Fibroblast of skin of abdomen (primary cell): ENCODE data around the gene HOXB7.

Experiments
- DNase-seq: peaks from one replicate; pipeline ENCODE4 v3.0.0-alpha.2; 2013

The HOXB7 gene

GRCh38 chr17:48578616-48579470 is 32.0 kb downstream of the HOXB7 start:
- DNase-seq, result no peak

DNA sequence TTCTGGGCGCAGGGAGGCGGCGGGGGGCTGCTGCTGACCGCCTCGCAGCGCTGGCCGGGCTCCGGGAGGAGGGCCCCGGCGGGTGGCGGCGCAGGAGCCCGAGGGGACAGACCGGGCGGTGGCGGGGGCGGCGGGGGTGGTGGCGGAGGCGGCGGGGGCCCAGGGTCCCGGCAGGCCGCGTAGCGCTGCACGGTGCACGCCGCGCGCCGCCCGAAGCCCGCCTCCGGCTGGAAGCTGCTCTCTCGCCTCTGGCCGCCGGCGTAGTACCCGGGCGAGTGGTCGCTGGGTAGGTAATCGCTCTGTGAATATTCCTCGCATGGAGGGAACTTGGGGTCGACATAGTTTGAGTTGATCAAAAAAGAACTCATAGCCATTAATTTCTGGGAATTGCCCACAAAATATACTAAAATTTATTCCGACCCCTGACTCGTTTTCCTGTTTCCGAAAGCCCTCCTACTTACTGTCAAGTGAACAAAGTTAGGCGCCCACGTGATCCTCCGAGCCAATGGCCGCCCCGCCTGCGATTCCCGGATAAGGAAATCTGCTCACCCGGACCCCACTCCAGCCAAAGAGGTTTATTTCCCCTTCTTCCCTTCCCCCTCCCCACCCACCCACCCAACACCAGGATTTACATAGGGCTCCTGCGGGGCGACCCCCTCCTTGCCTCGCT is 32.7 kb downstream of the HOXB7 start, which contains the start of gene HOXB4:
TSS of gene HOXB4 (minus strand) at position 405 of the 670 bp plus-strand sequence. CDS start at position 374, 31 bp downstream.
- DNase-seq, result peak; percentile 86

DNA sequence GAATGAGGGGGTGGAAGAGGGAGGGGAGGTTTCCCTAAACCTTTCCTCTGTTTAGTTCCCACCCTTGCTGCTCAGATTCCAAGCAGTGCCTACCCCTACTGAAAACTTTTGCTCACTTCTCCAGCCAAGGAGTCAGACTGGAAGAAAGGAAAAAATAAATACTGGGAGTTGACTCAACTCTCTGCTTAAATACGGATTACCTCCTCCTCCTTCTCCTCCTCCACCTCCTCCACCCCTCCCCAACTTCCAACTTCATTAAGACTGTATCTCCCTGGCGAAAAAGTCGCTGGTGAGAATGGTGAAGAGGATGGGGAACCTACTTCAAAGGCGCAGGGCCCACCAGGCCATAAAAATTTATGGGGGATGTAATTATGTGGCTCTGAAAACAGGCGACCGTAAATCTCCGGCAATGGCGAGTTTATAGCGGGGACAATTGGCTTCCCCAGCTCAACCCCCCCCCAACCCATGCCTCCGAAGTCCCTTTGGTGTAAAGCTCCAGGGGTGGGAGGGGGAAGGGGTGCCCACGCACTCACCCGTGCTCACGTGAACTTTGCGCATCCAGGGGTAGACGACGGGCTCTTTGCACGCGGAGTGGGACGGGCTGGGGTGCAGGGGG is 33.4 kb downstream of the HOXB7 start:
- DNase-seq, result peak; percentile 77

DNA sequence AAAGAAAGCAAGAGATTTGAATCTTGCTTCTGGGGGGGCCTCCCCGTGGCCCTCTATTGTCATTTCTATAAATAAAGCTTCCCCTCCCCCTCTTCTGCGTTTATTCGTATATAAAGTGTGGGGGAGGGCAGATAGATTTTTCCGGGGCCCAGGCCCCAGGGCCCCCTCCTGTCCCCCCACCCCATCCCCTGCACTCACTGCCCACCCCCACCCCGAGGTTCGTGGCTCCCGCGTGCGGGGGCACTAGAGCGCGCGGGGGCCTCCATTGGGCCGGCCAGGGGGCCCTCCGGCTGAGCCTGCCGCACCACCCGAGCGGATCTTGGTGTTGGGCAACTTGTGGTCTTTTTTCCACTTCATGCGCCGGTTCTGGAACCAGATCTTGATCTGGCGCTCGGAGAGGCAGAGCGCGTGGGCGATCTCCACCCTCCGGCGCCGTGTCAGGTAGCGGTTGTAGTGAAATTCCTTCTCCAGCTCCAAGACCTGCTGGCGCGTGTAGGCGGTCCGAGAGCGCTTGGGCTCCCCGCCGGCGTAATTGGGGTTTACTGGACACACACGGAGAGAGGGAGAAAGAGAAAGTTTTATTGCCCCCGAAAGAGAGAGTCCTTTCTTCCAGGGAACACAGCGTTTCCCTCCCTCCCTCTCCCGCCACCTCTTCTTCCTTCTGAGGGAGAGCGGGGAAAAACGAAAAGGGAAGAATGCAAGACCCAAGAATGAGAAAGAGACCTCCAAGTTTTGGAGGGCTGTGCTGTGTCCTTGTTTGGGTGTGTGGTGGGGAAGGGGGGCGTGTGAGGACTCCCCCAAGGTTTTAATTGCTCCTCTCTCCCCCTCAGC is 34.1 kb downstream of the HOXB7 start:
- peak; percentile 74 for DNase-seq

DNA sequence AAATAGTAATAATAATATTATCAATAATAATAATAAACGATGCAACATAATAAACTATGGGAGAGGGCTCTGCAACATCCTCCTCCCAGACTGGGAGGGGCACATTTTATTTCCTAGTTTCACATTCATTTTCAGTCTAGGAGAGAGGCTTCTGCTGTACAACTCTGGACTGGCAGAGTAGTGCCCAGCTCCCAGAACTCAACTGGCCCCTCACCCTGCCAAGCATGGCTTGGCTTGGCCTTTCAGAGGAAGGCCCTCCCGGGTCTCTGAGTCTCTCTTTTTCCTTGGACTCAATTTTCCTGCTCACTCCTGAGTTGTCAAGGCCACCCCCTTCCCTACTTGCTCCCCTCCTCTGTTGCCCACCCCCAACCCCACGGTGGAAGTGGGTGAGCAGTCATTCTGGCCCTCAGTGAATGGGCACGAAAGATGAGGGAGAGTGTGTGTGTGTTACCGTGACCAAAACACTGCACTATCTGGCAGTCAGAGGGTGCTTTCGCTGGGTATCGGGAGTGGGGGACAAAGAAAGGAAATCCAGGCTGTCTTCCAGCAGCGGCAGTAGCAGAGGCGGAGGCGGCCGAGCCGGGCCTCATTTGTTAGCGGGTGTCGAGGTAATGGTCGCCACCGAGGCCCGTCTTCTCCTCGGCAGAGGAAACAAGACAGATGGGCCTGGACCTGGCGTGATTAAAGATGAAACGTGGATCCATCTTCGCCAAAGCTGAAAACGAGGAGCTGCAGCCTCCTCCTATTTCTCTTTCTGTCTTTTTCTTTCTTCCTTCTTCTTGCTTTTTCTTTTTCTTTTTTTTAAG is 34.9 kb downstream of the HOXB7 start:
- no peak for DNase-seq

- DNase-seq, result peak; percentile 90
Measured at GRCh38 chr17:48575066-48575582, 35.7 kb downstream of the HOXB7 start.

DNA sequence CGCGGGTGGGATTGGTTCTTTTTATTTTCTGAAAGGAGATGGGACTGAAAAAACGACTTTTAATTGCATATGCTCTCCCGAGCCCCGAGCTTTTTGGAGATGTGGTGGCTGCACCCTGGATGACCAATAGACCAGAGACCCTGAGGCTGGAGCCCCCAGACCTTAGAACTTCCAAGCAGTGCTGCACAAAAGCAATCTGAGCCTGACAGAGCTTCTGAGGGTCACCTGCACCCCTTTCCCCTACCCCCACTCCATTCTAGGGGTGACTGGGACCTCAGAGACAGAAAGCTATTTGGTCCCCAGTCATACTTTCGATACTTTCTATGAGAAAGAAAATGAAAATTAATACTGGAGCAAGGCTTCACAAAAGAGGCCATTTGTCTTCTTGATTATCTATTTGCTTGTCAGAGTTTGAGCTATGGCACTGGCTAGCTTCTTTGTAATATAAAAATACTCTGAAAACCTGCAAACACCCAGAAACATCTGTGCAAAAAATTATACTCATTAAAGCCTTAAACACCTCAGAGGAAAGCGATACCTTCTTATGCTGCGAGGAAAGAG is 36.2 kb downstream of the HOXB7 start:
- DNase-seq, result no peak

GRCh38 chr17:48571826-48572417 is 38.9 kb downstream of the HOXB7 start:
- peak; percentile 41 for DNase-seq

DNA sequence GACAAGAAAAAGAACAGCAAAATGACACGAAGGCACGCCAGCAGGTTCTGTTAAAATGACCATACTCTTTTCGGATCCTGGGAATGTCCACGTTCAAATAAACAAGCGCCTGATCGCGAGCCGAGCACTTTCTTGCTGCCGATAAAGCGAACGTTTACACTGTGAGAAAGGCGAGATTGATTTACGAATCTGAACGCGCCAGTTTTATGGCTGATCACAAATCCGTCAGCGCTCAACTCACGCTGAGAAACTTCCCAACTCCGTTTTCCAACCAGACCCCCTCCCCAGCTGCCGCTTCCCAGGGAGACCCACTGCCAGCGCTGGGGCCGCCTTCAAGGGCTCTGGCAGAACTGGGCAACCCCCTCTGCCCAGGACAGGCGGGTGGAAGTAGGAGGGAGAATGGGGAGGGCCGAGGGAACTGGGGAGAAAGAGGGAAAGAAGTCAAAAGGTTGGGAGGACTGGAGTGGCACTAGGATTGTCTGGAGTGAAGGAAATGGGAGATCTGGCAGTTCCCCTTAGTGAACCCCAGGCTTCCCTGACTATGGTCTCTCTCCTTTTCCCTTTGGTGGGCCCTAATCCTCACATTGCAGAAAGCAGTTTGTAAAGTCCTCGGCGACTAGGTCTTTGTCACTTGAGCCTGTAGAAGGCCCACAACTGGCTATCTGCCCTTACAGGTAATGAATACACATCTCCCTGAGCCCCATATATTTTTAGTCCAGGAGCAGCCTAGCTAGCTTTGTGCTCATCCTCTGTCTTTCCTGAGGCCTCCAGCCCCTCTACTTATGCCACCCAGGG is 39.6 kb downstream of the HOXB7 start:
- DNase-seq, result peak; percentile 62

DNA sequence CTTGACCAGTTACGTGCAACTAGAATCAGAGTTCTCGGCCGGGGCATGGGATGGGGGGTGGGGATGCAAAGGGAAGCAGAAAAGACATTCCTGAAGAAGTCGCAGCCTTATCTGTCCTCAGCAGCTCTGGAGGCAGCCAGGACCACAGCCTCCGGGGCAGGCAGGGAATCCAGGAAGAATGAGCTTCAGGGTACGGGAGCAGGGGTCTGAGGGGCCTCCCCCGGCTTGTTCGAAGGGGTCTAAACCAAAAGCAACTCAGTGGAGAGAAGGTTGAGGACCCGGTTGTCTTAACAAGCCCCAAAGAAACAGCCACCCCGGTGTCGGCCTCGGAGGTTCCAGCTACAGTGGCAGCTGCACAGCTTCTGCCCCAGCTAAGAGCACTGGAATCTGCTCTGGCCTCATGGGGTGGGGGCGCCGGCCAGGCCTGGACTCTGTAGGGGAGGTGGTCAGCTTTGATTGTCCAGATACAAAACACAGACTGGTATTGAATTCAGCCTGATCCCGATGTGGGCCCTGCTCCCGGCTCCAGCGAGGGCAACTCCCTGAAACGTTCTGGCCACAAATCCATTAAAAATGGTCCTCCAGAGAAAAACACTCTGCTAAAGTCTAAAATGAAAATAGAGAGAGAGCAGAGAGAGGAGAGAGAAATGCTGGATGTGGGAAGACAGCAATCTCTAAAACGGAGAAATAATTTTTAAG is 40.3 kb downstream of the HOXB7 start:
- peak; percentile 62 for DNase-seq

- no peak for DNase-seq
Measured at GRCh38 chr17:48569674-48570324, 41.0 kb downstream of the HOXB7 start.

DNA sequence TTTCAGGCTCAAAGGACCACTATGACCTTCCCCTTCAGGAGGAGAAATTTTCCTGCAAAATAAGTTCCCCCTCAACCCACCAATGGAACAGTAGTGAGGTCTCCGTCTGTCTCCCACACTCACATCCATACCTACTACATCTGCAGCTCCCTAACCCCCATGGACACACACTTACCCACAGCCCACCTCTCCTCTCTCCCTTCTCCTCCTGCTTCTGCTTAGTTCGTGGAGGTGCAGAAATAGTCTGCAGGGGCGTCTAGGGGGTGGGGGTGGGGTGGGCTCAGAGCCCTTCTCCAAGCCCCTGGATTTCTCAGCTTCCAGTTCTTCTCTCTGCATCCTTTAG is 41.6 kb downstream of the HOXB7 start:
- no peak for DNase-seq

GRCh38 chr17:48568499-48569239 is 42.1 kb downstream of the HOXB7 start:
- peak; percentile 77 for DNase-seq

DNA sequence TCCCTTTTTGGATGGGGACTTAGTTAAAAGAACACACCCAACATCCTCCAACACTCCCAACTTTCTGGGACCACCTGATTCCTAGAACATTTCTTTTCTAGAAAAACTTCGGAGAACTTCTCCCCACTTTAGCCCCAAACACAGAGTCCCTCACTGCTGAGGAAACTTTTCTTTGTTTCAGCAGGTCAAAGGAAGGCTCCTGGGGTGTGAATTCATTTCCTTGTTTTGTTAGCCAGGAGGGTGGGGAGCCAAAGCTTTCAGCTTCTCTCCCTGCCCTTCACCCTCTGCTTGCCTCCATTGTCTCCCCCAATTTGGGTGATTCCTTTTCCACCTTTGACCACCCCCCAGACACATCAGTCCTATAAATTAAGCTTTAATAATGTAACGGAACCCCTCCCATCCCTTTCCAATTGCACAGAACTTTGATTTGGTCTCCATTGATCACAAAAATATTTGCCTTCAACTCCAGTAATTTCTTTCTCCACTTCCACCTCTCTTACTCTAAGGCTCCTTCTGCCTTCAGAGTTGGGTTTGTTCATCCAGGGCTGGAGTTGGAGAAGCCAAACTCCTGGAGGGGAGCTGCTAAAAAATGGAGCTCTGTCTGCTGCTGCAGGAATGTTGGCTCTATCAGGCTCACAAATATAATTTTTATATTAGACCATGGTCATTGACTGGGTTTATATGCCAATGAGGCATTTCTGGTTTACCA is 43.0 kb downstream of the HOXB7 start:
- no peak for DNase-seq

GRCh38 chr17:48567209-48567608 is 43.6 kb downstream of the HOXB7 start:
- DNase-seq, result no peak

DNA sequence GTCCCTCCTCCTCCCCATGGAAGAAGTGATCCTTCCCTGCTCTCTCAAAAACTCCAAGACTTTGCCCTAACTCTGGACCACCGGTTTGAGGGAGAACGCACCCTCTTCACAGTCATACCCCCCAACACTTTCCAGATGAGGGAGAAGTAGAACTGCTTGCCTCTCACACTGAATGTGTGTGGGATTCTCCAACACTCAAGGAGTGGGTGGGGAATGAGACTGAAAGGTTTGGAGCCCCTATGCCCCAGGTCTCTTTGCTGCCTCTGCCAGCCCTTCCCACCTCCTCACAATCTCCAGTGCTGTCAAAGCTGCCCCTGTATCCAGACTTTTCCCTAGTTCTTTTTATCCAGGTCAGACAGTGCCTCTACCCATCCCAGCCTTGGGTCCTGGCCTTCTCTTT is 44.1 kb downstream of the HOXB7 start:
- no peak for DNase-seq
